Breast epithelium (tissue), 3 donors: ENCODE data around the gene ZG16B.

ENCODE experiments used
- POLR2AphosphoS5 ChIP-seq, 3 donors: sonication (generic); formaldehyde crosslinking; IDR thresholded peaks; one replicate each; pipeline ENCODE4 v1.6.1; 2017; ENCODE audit warnings: antibody characterized with exemption in 3 of 3
- TF ChIP-seq, protein P1 (sequence below), 3 donors: fragments of 450-650 bp; IDR thresholded peaks; one replicate each; pipeline ENCODE4 v1.5.1; 2016 to 2017; ENCODE audit warnings: antibody characterized with exemption in 3 of 3, mild to moderate bottlenecking in 3 of 3, moderate library complexity in 3 of 3

DNA sequence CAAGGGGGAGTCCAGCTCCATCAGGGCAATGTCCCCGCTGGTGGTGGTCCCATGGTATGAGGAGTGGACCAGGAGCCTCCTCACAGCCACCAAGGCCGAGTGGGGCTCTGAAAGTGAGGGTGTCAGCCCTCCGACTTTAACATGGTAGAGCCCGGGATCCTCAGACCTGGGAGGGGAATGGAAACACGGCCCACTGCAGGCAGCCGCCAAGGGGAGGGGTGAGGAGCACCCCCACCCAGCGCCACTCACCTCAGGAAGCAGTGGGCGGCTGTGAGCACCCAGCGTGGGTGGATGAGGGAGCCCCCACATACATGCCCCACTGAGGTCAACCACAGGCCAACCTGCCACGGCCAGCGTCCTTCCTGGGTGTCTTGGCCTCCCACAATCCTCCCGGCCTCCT is 10.8 kb downstream of the ZG16B start:
- TF ChIP-seq, protein P1, sequence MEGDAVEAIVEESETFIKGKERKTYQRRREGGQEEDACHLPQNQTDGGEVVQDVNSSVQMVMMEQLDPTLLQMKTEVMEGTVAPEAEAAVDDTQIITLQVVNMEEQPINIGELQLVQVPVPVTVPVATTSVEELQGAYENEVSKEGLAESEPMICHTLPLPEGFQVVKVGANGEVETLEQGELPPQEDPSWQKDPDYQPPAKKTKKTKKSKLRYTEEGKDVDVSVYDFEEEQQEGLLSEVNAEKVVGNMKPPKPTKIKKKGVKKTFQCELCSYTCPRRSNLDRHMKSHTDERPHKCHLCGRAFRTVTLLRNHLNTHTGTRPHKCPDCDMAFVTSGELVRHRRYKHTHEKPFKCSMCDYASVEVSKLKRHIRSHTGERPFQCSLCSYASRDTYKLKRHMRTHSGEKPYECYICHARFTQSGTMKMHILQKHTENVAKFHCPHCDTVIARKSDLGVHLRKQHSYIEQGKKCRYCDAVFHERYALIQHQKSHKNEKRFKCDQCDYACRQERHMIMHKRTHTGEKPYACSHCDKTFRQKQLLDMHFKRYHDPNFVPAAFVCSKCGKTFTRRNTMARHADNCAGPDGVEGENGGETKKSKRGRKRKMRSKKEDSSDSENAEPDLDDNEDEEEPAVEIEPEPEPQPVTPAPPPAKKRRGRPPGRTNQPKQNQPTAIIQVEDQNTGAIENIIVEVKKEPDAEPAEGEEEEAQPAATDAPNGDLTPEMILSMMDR (IDR thresholded peaks at IDR 0.05), result no peak
- TF ChIP-seq POLR2AphosphoS5 (IDR thresholded peaks at IDR 0.05), result no peak
